NCI-H2196 (cell line): ENCODE data around the gene CYP4Z1.
"Not testable (repeated sequence)": the region's sequence is repeated elsewhere in the genome, so short reads cannot be mapped to it uniquely, and the experiment has no call there.

ENCODE experiments used
- DNase-seq: peaks from one replicate; lab custom pipeline; 2025; ENCODE audit not compliant: unreplicated experiment; lab: John Stamatoyannopoulos, UW

The CYP4Z1 gene

DNA sequence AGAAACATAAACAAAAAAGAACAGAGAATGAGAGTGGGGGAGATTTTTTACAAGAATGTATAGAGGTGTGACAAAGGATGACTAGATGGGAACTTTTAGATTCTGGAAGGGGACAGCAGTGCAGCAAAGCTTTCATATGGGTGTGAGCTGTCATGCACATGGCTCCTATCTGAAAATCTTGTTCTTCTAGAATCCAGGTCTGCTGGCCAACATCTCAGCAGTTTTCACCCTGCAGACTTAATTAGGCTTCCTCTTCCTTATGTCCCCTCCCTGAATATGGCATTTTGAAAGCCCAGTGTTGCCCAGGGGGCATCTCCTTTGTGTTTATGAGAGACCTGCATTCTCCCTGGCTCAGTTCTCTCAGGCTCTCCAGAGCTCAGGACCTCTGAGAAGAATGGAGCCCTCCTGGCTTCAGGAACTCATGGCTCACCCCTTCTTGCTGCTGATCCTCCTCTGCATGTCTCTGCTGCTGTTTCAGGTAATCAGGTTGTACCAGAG, at the start of gene CYP4Z1:
Gene CYP4Z1 (plus strand): TSS at position 135 of the 498 bp plus-strand sequence. CDS start 260 bp downstream, at position 395.
- no peak for DNase-seq

- DNase-seq: no peak
These were observed 46.0 kb upstream of the CYP4Z1 start for GRCh38 chr1:47021070-47021469.

DNA sequence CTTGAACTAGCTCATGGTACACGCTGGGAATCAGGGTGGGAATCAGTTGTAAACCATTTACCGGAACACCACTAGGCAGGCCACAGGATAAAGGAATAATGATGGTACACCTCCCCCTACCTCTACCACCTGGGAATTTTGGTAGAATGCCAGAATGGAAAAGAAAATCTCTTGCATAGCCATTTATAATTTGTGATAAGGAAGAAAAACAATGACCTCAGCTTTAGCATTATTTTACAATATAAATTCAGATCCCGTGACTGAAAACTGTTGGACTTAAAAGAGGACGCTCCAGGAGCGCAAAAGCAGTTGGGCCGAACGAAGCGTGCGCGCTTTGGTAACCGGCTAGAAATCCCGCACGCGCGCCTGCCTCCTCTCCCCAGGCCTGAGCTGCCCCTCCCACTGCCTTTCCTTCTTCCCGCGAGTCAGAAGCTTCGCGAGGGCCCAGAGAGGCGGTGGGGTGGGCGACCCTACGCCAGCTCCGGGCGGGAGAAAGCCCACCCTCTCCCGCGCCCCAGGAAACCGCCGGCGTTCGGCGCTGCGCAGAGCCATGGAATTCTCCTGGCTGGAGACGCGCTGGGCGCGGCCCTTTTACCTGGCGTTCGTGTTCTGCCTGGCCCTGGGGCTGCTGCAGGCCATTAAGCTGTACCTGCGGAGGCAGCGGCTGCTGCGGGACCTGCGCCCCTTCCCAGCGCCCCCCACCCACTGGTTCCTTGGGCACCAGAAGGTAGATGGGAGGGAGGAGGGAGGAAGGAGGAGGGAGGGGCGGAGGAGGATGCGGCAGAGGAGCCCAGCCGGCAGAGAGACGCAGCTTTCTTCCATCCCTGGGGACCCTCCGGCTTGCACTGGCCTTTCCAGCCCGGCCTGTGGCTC, 43.5 kb upstream of the CYP4Z1 start, which contains the start of gene CYP4X1:
Gene CYP4X1 (plus strand): TSS at position 402 of the 873 bp plus-strand sequence. CDS start 149 bp downstream, at position 551.
- DNase-seq: no peak

DNA sequence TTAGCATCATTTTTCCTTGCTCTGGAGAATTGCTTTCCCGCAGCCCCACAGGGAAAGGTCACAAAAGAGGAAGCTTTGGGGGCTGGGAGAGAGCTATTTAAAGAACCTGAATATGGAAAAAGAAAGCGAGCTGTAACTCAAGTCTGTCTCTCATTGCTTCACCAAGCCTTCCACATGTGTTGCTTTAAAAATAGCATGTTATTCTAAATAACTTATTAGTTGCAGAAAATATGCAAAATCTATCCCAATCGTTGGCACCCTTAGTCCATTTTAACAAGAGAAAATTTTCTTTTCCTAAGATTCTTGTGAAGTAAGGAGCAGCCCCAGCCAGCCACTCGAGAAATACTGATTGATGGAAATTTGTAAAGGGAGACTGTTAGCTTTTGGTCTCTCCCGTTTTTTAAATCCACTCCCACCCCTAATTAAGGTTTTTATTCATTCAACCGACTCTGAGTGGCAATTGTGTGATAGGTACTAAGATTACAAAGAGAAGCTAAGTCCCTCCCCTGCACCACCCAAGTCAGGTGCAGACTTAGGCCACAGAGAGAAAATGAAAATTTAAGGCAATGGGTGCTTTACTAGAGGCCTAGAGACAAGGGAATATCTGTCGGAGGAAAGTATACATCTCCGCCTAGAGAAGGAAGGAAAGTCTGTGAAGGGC, 42.8 kb upstream of the CYP4Z1 start:
- DNase-seq: no peak

GRCh38 chr1:47030170-47030805, 36.7 kb upstream of the CYP4Z1 start:
- DNase-seq: no peak

DNA sequence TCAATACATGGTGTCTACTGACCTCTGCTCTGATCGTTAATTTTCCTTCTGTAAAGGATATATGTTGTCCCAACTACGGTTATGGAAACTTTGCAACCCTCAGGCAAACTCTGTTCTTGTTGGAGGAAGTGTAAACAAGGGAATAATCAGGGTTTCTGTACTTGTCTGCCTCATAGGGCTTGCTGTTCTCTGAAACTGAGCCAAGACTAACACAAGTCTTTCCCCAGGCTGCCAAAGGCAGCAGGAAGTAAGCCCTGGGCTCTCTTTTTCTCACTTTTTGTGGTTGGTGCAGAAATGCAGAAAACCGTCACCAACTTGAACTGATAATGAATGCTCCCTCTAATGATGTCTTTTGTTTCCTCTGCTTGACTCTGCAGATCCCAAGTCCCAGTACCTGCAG, 36.0 kb upstream of the CYP4Z1 start:
- DNase-seq: peak; percentile 9

DNA sequence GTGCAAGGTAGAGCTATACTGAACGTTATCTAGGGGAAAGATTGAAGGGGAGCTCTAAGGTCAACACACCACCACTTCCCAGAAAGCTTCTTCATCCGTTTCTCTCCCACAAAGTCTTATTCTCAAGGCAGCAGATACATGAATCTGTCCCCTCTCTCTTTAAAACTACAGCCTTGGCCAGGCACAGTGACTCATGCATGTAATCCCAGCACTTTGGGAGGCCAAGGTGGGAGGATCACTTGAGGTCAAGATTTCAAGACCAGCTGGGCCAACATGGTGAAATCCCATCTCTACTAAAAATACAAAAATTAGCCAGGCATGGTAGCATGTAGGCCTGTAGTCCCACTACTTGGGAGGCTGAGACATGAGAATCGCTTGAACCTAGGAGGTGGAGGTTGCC, 35.4 kb upstream of the CYP4Z1 start:
- no peak for DNase-seq

DNA sequence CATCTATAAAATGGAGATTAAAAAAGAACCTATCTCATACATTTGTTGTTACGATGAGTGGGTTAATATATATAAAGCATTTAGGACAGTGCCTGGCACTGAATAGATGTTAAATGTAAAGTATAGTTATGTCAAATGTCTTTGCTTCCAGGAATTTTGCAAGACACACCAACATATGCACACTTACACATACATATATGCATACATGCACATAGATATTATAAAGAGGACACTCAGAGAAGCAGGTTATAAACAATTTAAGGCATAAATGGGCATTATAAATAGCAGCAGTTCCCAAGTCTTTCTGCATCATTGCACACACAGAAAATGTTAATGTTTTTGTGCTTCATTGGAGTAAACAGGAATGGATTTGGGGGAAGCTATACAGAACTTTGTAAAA, 30.3 kb upstream of the CYP4Z1 start:
- no peak for DNase-seq

- DNase-seq: no peak
These were observed 7.7 kb upstream of the CYP4Z1 start for GRCh38 chr1:47059376-47059775.

GRCh38 chr1:47069080-47069479, 2.0 kb downstream of the CYP4Z1 start:
- DNase-seq: not testable (repeated sequence)

GRCh38 chr1:47069509-47069908, 2.5 kb downstream of the CYP4Z1 start:
- not testable (repeated sequence) for DNase-seq

- DNase-seq: peak; percentile 47
These were observed 22.3 kb downstream of the CYP4Z1 start for GRCh38 chr1:47089356-47089755.

GRCh38 chr1:47091476-47091875, 24.4 kb downstream of the CYP4Z1 start:
- not testable (repeated sequence) for DNase-seq

DNA sequence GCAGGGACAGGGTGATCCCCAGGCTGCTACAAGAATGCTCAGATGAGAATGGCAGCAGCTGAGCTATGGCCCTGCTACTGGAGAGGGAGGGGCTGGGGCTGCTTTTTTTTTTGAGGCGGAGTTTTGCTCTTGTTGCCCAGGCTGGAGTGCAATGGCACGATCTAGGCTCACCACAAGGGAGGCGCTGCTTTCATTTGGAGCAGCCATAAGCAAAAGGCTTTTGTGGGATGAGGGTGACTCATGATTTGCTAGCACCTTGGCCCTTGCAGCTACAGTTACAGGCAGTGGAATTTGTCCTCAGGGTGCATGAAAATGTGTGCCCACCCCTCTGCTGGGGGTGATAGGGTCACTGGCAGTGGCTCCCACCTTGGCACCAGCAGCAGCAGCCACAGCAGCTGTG, 37.8 kb downstream of the CYP4Z1 start:
- DNase-seq: no peak

GRCh38 chr1:47106792-47107191, 39.8 kb downstream of the CYP4Z1 start:
- DNase-seq: no peak

- DNase-seq: not testable (repeated sequence)
These were observed 41.0 kb downstream of the CYP4Z1 start for GRCh38 chr1:47107851-47108574.

GRCh38 chr1:47109482-47109881, 42.5 kb downstream of the CYP4Z1 start:
- DNase-seq: not testable (repeated sequence)

DNA sequence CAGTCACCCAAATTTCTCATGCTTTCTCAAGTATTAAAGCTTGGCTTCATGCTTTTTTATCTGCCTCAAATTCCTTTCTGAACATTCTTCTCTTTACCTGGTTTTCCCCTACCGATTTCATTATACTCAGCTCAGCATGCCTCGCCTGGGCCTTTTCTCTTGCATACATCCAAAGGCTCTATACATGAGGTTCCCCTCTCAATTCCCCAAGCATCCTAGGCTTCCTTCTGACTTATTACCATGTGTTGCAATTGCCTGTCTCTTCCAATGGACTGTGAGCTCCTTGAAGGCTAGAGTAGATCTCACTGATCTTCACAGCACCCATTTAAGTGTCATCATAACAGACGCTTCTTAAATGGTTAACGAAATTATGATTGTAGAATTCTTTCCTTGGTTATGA, 46.1 kb downstream of the CYP4Z1 start:
- no peak for DNase-seq

GRCh38 chr1:47121039-47121438, 54.0 kb downstream of the CYP4Z1 start:
- DNase-seq: not testable (repeated sequence)

DNA sequence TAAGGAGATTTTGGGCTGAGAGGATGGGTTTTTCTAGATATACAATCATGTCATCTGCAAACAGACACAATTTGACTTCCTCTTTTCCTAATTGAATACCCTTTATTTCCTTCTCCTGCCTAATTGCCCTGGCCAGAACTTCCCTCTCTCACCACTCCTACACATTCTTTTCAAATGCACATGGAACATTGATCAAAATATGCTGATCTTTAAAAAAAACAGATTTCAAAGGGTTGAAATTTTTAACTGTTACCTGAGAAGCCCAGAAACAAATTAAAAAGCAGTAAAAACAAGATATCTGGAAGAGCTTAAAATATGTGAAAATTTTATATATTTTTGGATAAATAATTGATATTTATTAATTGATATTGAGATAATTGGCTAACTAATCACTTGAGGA, 57.8 kb downstream of the CYP4Z1 start:
- DNase-seq: not testable (repeated sequence)

DNA sequence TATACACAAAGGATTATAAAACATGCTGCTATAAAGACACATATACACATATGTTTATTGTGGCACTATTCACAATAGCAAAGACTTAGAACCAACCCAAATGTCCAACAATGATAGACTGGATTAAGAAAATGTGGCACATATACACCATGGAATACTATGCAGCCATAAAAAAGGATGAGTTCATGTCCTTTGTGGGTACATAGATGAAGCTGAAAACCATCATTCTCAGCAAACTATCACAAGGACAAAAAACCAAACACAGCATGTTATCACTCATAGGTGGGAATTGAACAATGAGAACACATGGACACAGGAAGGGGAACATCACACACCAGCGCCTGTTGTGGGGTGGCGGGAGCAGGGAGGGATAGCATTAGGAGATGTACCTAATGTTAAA, 60.0 kb downstream of the CYP4Z1 start:
- not testable (repeated sequence) for DNase-seq
